NCI-H82 (cell line): ENCODE data around the gene RABGGTB.
"Not testable (repeated sequence)": the region's sequence is repeated elsewhere in the genome, so short reads cannot be mapped to it uniquely, and the experiment has no call there.

ENCODE experiments used
- DNase-seq: peaks from one replicate; lab custom pipeline; 2025; lab: John Stamatoyannopoulos, UW

The RABGGTB gene

DNA sequence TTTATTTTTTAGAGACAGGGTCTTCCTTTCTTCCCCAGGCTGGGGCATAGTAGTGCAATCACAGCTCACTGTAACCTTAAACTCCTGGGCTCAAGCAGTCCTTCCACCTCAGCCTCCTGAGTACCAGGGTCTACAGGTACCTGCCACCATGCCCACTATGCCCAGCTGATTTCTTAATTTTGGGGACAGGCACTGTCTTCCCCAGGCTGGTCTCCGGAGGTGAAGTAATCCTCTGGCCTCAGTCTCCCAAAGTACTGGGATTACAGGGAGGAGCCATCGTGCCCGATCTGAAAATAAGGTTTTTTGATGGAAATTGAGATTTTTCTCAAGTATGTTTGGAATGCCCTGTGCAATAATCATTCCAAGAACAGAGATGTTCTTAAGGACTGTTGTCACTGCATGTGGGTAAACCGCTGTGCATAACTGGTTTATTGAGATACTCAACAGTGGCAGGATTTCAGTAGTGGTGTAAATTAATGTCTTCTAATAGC, 9.7 kb downstream of the RABGGTB start:
- peak; percentile 63 for DNase-seq

DNA sequence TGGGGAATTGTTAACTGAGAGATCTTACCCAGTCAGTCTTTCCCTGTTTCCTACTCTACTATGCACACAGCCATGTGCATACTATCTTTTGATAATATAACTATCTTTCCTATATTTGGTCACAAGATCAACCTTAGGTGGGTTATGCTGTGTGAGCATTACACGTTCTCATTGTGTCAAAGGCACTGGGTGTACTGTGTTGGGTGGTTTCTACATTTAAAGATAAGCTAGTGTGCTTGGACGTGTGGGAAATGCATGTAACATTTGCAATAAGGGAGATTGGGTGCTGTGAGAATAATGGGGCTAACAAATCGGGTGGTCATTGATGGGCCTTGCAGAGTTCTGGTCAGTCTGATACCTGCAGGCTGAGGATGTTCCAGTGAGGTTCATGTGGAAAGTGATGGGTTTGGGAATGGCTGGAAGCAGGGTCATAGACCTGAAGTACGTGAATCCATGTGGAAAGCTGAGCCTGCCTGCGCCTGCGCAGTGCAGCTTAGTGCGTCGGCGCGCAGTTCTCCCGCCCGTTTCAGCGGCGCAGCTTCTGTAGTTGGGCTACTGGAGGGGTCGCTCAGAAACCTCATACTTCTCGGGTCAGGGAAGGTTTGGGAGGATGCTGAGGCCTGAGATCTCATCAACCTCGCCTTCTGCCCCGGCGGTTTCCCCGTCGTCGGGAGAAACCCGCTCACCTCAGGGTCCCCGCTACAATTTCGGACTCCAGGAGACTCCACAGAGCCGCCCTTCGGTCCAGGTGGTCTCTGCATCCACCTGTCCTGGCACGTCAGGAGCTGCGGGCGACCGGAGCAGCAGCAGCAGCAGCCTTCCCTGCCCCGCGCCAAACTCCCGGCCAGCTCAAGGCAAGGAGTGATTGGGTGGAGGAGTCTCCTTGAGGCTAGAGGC, 10.6 kb downstream of the RABGGTB start, which contains the start of gene MSH4:
TSS of gene MSH4 (plus strand) at position 507 of the 897 bp plus-strand sequence. CDS start at position 611, 104 bp downstream.
- DNase-seq, result peak; percentile 86

DNA sequence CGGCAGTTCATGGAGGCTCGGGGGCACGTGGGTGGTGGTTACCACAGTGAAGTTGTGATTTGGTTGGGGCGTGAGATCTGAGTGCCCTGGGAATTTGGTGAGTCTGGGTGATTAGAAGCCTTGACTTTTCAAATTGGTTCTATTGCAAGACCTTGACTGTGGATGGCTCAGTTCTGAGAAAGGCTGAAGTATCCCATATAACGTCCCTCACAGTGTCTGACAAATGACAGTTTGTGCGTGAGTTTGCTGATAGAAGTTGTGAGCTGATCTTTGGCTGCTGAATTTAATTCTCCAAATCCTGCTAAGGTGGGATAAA, 11.2 kb downstream of the RABGGTB start:
- no peak for DNase-seq

DNA sequence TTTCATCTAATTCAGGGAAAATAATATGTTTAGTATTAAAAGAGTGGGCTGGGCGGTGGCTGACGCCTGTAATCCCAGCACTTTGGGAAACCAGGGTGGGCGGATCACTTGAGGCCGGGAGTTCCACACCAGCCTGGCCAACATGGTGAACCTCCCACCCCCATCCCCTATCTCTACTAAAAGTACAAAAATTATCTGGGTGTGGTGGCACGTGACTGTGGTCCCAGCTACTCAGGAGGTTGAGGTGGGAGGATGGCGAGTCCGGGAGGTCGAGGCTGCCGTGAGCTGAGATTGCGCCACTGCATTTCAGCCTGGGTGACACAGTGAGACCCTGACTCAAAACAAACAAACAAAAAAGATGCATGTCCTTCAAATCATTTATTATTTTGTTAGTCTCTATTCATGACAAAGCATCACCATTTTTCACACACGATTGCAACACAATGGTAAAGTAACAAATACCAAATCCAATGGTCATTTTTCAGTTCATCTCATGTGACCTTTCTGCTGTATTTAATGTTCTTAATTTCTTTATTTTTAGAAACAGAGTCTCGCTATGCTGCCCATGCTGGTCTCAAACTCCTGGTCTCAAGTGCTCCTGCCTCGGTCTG, 11.7 kb downstream of the RABGGTB start:
- no peak for DNase-seq

DNA sequence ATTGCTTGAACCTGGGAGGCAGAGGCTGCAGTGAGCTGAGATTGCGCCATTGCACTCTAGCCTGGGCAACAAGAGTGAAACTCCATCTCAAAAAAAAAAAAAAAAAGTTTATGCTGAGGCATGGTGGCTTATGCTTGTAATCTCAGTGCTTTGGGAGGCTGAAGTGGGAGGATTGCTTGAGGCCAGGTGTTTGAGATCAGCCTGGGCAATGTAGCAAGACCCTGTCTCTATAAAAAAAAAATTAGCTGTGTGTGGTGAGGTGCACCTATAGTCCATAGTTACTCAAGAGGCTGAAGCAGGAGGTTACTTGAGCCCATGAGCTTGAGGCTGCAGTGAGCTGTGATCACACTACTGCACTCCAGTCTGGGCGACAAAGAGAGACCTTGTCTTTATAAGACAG, 15.4 kb downstream of the RABGGTB start:
- not testable (repeated sequence) for DNase-seq

- DNase-seq, result no peak
Measured at GRCh38 chr1:75808921-75809320, 22.9 kb downstream of the RABGGTB start.

DNA sequence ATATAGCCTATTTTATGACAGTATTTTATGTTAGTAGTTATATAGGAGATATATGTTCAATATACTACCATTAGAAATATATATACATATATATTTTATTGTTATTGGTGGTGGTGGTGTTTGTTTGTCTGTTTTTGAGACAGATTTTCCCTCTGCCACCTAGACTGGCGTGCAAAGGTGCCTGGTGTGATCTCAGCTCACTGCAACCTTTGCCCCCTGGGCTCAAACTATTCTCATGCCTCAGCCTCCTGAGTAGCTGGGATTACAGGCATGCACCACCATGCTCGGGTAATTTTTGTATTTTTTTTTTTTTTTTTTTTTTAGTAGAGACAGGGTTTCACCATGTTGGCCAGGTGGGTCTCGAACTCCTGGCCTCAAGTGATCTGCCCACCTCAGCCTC, 24.1 kb downstream of the RABGGTB start:
- DNase-seq, result not testable (repeated sequence)

DNA sequence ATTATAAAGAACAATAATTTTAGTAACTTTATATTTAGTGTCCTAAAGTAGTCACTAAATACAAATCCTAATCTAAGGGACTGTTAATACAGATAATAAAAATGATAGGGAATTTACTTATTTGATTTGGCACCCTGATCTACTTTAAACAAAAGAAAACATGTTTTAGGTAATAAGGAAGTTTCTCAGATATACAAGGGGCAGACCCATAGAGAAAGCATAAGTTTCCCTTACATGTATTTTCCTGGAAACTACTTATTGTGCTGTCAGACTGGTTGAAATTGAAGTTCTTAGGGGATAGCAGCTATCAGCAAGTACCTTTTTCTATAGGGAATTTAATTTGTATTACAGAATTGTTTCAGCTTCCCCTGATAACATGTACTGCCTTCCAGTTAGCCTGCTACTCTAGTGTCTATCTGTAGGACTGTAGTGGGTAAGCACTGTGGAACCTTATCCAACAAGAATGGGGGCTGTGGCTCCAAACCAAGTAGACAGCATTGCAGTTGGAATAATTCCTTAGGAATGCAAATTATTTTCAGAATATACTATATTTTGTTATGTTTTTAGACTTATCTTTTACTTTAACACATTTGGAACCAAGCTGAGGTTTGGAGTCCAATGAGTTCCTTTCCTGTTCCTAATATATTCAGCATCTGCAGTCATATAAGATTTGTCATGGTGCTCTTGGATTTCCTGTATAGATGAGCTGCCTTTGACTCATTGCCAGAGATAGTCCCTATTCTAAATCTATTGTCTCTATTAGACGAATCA, 25.3 kb downstream of the RABGGTB start:
- no peak for DNase-seq

GRCh38 chr1:75812065-75812464, 26.0 kb downstream of the RABGGTB start:
- DNase-seq, result no peak

DNA sequence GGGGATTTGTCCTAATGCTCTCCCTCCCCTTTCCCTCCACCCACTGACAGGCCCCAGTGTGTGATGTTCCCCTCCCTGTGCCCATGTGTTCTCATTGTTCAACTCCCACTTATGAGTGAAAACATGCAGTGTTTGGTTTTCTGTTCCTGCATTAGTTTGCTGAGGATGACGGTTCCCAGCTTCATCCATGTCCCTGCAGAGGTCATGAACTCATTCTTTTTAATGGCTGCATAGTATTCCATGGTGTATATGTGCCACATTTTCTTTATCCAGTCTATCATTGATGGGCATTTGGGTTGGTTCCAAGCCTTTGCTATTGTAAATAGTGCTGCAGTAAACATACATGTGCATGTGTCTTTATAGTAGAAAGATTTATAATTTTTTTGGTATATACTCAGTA, 37.5 kb downstream of the RABGGTB start:
- not testable (repeated sequence) for DNase-seq

DNA sequence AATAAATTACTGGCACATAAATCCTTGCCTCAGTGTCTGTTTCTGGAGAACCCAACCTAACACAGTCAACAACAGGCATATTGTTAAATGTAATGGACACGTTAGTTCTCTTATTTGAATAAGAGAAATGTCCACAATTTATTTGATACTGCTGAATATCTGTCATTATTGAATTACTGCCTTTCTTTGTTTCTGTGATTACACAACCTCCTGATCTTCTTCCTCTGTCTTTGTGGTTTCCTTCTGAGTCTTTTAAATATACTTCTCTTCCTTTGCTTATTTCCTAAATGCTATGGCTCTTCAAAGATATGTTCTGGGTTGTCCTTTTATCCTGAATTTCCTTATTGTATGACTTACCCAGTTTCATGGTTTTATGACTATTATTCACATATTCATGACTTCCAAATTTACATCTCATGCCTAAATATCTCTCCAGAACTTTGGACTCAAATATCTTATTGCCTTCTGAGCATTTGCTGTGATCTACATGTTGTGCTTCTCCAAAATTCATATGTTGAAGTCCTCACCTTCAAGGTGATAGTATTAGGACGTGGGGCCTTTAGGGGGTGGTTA, 50.6 kb downstream of the RABGGTB start:
- DNase-seq, result no peak

DNA sequence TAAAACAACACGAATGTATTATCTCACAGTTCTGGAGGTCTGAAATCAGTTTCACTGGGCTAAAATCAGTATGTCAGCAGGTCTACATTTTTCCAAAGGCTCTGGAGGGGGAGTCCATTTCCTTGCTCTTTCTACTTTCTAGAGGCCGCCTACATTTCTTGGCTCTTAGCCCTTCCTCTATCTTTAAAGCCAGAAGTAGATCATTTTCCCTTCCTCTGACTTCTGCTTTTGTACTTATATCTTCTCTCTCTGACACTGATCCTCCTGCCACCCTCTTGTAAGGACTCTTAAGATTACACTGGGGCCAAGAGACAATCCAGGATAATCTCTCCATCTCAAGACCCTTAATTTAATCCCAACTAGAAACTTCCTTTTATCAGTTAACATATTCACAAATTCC, 52.0 kb downstream of the RABGGTB start:
- peak; percentile 21 for DNase-seq

DNA sequence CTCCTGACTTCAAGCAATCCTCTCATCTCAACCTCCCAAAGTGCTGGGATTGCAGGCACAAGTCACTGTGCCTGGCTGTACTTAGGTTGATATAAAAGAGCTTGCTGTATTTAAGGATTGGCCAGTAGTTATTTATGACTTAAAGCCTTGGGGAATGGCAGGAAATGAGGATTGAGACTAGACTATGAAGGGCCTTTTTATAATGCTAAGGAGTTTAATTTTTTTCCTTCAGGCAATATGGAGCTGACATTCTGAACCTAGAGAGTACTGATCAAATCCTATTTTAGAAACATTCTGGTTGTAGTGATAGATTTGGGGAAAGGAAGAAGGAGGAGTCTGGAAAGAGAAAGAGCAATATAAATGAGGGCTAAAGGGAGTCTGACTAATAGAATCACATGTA, 55.4 kb downstream of the RABGGTB start:
- no peak for DNase-seq
